SK-N-SH treated with all-trans-retinoic acid at 6 μM for 48 hours (cell line): ENCODE measurements around the gene ARL4C.

ENCODE experiments used
- ATAC-seq: fragments of 200-7000 bp; cut with Tn5 transposase; 3 replicates; pipeline ENCODE4 v1.9.1; 2020; ENCODE audit warnings: mild to moderate bottlenecking, moderate library complexity
- ESRRG ChIP-seq: fragments of 250-450 bp; sonication (Bioruptor Pico); IDR thresholded peaks from 2 replicates; pipeline ENCODE4 v1.6.1; 2021; ENCODE audit warnings: mild to moderate bottlenecking
- PPARA ChIP-seq: fragments of 250-450 bp; sonication (Bioruptor Pico); IDR thresholded peaks from 2 replicates; pipeline ENCODE4 v1.5.0; 2020; ENCODE audit warnings: mild to moderate bottlenecking, borderline replicate concordance
- RARB ChIP-seq: fragments of 250-450 bp; sonication (Bioruptor Pico); IDR thresholded peaks from 2 replicates; pipeline ENCODE4 v1.8.0; 2021; ENCODE audit warnings: mild to moderate bottlenecking, moderate library complexity
- ZFP30 ChIP-seq: fragments of 450-650 bp; formaldehyde crosslinking; IDR thresholded peaks from 2 replicates; pipeline ENCODE4 v1.5.0; 2022; ENCODE audit warnings: mild to moderate bottlenecking, moderate library complexity
- TF ChIP-seq, protein P1 (sequence below): fragments of 250-450 bp; sonication (Bioruptor Pico); IDR thresholded peaks from 2 replicates; pipeline ENCODE4 v1.5.0; 2020; ENCODE audit warnings: mild to moderate bottlenecking, moderate library complexity

Gene ARL4C

DNA sequence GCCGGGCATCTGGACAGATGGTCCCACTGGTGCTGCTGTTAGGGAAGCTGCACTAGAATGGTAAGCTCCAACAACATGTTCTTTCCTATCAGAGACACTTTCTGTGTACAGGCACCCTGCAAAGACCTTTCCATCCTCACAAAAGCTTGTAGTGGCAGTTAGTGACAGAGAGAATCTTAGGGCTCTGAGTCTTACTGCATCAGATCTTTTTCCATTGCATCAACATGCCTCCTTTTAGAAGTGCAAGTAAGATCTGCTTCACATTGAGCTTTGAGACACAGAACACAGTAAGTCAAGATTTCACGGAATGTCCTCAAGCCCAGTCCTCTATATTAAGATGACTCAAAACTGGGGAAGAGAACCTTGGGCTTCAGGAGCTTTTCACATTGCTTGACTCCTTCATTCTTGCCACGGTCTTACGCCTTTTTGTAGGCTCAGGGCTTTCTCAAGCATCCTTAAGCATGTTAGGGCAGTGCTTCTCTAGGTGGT lies 52.6 kb downstream of the ARL4C start:
- TF ChIP-seq RARB (CRISPR knock-in tag) (no peak), ZFP30 (no peak), ESRRG (CRISPR knock-in tag) (no peak), PPARA (CRISPR knock-in tag) (no peak)
- TF ChIP-seq, protein P1, sequence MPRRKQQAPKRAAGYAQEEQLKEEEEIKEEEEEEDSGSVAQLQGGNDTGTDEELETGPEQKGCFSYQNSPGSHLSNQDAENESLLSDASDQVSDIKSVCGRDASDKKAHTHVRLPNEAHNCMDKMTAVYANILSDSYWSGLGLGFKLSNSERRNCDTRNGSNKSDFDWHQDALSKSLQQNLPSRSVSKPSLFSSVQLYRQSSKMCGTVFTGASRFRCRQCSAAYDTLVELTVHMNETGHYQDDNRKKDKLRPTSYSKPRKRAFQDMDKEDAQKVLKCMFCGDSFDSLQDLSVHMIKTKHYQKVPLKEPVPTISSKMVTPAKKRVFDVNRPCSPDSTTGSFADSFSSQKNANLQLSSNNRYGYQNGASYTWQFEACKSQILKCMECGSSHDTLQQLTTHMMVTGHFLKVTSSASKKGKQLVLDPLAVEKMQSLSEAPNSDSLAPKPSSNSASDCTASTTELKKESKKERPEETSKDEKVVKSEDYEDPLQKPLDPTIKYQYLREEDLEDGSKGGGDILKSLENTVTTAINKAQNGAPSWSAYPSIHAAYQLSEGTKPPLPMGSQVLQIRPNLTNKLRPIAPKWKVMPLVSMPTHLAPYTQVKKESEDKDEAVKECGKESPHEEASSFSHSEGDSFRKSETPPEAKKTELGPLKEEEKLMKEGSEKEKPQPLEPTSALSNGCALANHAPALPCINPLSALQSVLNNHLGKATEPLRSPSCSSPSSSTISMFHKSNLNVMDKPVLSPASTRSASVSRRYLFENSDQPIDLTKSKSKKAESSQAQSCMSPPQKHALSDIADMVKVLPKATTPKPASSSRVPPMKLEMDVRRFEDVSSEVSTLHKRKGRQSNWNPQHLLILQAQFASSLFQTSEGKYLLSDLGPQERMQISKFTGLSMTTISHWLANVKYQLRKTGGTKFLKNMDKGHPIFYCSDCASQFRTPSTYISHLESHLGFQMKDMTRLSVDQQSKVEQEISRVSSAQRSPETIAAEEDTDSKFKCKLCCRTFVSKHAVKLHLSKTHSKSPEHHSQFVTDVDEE, result no peak
- ATAC-seq, result no peak
